Mononuclear cell (primary cell): ENCODE results near the gene NR2C2. TPM values are rescaled to one million over a fixed set of nuclear protein-coding genes. Genes with fewer than 3 reads are reported as not detected.
"Not testable (repeated sequence)": the region's sequence is repeated elsewhere in the genome, so short reads cannot be mapped to it uniquely, and the experiment has no call there.

ENCODE experiments used
- H3K27me3 ChIP-seq: 2 replicates; pipeline ENCODE4 v1.6.0; 2011; ENCODE audit warnings: low read length, control low read depth; ENCODE audit not compliant: insufficient read depth
- H3K4me1 ChIP-seq: 2 replicates; pipeline ENCODE4 v1.5.1; 2011; ENCODE audit warnings: mild to moderate bottlenecking, low read length, control low read depth; ENCODE audit not compliant: insufficient read depth
- H3K4me3 ChIP-seq: 2 replicates; pipeline ENCODE4 v1.5.1; 2011; ENCODE audit warnings: mild to moderate bottlenecking, low read length, moderate library complexity
- H3K9me3 ChIP-seq: 2 replicates; pipeline ENCODE4 v1.5.1; 2011; ENCODE audit warnings: low read depth, mild to moderate bottlenecking, control low read depth, low read length
- total RNA-seq: library from RNA; depleted of rRNA; stranded (reverse); fragments of >200 nt; gene quantifications from one replicate; pipeline ENCODE4 v1.2.3, GENCODE V29; 2012

The NR2C2 gene
- total RNA-seq, 1 donor = 24.9 TPM

DNA sequence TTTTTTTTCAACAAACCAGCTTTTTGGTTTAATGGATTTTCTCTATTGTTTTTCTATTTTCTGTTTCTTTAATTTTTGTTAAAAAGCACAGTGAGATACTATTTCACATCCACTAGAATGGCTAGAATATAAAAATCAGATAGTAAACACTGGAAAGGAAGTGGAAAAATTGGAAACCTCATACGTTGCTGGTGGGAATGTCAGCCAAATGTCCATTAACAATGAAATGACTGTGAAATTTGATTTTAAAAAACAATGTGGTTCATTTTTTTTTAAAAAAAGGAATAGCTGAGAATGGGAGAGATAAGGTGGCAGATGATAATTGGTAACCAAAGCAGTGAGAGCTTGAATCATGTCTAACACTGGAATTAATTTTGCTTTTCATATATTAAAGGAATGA, 19.9 kb downstream of the NR2C2 start:
- no peak overlapping the region for H3K4me3 ChIP-seq
- H3K27me3 ChIP-seq = no peaks in the 10 kb centered on the region
- no peaks in the 10 kb centered on the region for H3K4me1 ChIP-seq
- no peaks in the 10 kb centered on the region for H3K9me3 ChIP-seq

DNA sequence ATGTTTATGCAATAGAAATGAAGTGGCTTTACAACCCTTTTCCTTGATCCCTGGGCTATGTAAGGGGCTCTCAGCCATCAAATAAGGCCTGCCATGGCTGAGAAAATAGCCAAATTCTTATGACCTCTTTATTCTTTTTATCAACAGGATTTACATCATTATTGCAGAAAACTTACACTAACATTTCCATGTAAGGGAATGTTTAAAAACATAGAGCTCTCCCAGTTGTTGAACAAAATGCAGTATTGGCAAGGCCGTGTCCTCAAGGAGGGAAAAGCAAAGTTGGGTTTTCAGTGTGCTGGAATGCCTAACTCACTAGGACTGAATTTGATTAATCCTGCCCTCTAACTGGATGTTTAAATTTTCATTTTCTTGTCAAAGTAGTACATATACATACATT, 22.3 kb downstream of the NR2C2 start:
- Histone ChIP-seq H3K4me1 (no peaks in the 10 kb centered on the region), H3K27me3 (no peaks in the 10 kb centered on the region), H3K9me3 (no peaks in the 10 kb centered on the region), H3K4me3 (no peak overlapping the region)

DNA sequence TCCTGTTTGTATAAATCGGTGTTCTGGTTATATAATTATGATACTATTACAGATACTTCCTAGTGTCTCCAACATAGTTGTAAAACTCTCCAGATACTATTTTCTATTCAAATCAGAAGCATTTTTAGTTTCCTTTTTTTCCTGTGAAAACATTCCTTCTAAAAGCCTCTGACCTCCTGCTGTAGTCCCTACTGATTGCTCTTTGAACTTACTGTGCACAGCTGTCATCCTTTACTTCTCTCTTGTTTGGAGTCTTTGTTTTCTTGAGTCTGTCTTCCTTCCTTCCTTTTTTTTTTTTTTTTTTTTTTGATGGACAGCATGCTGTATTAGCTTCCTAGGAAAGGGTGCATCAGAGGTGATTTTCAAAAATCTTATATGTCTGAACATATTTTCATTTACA, 28.9 kb downstream of the NR2C2 start:
- H3K27me3 ChIP-seq = no peaks in the 10 kb centered on the region
- no peak overlapping the region for H3K4me3 ChIP-seq
- H3K9me3 ChIP-seq = no peaks in the 10 kb centered on the region
- peaks cover 9% of the 10 kb centered on the region for H3K4me1 ChIP-seq

DNA sequence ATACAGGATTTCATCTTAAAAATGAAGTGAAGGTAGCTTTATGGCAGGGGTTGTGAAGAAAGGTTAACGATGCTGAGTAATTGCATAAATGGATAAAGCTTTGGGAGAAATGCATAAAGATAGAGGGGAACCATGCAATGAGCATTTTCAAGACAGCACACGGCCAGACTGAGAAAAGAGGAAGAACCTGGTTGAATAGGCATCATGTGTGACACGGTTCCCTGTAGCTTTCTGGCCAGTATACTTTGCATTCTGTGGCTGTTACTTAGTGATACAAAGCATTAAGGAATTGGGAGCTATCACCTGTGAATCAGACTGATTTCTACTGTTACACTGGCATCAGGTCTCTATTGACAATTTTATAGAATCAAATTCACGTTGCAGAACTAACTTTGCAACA, 33.3 kb downstream of the NR2C2 start:
- Histone ChIP-seq H3K4me3 (no peak overlapping the region), H3K4me1 (peaks cover 9% of the 10 kb centered on the region), H3K27me3 (no peaks in the 10 kb centered on the region), H3K9me3 (no peaks in the 10 kb centered on the region)

DNA sequence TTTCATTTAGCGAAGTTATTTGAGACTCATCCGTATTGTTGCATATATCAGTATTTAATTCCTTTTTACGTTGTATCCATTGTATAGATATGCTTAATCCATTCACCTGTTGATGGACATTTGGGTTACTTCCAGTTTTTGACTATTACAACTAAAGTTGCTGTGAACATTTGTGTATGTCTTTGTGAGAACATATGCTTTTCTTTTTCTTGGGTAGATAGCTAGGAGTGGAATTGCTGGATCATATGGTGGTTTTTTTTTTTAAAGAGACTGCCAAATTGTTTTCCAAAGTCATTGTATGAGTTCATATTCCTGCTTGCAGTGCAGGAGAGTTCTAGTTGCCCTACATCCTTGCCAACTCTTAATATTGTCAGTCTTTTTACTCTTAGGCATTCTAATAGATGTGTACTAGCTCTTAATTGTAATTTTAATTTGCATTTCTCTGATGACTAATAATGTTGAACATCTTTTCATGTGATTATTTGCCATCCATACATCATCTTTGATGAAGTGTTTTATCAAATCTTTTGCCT, 37.3 kb downstream of the NR2C2 start:
- H3K4me1 ChIP-seq = peaks cover 17% of the 10 kb centered on the region
- H3K9me3 ChIP-seq = no peaks in the 10 kb centered on the region
- H3K27me3 ChIP-seq = no peaks in the 10 kb centered on the region

DNA sequence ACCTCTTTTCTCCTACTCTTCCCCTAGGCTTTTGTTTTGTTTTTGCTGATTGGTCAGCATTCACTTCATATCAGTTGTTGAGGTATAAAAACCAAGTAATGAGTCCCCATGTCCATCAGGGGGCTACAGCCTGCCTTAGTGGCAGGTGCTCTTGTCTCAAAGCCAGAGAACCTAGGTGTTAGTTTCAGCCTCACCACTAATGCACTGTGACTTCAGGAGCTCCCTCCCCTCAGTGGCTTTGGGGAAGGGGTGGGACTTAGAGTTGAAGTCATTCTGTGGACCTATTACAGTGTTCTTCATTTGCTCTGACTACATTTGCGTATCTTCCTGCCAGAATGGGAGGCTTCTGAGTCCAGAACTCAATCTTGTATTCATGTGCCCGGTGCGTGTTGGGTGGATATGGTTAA, 41.6 kb downstream of the NR2C2 start:
- Histone ChIP-seq H3K4me3 (no peak overlapping the region), H3K27me3 (no peaks in the 10 kb centered on the region), H3K9me3 (no peaks in the 10 kb centered on the region), H3K4me1 (peaks cover 21% of the 10 kb centered on the region)

More for the DNA sequence above, 37.3 kb downstream of the NR2C2 start:
- no peak overlapping the region for H3K4me3 ChIP-seq

DNA sequence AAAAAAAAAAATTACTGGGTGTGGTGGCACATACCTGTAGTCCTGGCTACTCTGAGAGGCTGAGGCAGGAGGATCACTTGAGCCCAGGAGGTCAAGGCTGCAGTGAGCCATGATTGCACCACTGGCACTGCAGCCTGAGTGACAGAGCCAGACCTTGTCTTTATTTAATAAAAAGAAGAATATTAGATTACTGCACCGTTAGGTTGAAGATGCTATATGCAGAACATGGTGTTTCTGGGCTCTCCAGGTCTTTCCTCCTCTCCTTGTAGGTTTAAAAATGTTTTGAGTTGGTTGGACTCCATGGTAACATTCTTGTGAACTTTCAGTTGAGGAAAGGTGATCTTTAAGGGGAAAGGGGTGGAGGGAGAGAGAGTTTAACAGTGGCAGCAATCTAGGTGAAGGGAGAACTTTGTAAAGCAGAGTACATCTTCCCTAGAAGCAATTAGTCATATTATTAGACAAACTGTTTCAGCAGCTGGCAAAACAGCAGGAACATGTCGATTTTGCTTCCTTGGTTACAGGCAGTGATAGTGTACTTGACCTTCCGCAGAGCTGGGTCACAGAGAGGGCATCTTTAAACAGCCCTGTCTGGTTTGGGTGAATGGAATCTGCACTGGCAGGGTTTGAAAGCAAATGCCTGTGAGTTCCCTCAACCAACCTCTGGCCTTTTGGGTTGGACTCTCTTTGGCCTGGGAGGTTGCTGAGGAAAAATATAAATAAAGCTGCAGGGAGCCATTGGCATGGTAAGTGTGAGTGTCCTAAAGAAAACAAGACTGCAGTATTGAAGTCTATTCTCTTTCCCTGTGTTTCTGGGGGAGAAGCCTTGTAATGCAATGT, 42.8 kb downstream of the NR2C2 start:
- Histone ChIP-seq H3K27me3 (no peaks in the 10 kb centered on the region), H3K4me1 (peaks cover 21% of the 10 kb centered on the region), H3K9me3 (no peaks in the 10 kb centered on the region), H3K4me3 (no peak overlapping the region)

- Histone ChIP-seq H3K4me1 (peaks cover 21% of the 10 kb centered on the region), H3K9me3 (no peaks in the 10 kb centered on the region), H3K4me3 (no peak overlapping the region), H3K27me3 (no peaks in the 10 kb centered on the region)
Observed at GRCh38 chr3:14990780-14991148, 43.4 kb downstream of the NR2C2 start.

DNA sequence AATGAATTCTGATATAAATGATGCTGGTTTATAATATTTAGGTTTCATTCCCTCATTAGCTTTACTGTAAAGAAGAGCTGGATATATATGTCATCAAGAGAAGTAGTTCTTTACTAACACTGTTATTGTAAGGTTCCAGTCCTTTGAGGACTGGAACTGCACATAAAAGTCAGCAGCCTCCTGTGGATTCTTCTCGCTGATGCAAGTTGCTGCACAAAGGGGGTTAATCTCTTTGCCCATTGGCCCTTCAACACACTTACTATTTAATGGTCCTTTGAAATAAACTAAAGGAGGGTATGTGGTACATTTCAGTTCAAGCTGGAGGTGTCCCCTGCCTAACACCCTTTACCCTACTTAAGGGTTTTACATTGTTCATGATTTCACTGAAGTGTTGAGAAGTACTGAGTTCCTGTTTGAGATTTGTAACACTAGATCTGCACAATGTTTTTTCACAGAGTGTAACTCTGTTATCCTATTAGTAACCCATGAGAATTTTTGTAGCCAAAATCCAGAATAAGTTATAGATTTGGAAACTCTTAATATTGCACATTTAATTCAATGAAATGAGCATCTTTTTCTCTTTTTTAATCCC, 43.9 kb downstream of the NR2C2 start:
- peaks cover 21% of the 10 kb centered on the region for H3K4me1 ChIP-seq

GRCh38 chr3:14991818-14992612, 44.6 kb downstream of the NR2C2 start:
- Histone ChIP-seq H3K4me1 (peaks cover 21% of the 10 kb centered on the region), H3K4me3 (no peak overlapping the region), H3K27me3 (no peaks in the 10 kb centered on the region), H3K9me3 (no peaks in the 10 kb centered on the region)

More for the DNA sequence above, 43.9 kb downstream of the NR2C2 start:
- Histone ChIP-seq H3K9me3 (no peaks in the 10 kb centered on the region), H3K27me3 (no peaks in the 10 kb centered on the region), H3K4me3 (no peak overlapping the region)

DNA sequence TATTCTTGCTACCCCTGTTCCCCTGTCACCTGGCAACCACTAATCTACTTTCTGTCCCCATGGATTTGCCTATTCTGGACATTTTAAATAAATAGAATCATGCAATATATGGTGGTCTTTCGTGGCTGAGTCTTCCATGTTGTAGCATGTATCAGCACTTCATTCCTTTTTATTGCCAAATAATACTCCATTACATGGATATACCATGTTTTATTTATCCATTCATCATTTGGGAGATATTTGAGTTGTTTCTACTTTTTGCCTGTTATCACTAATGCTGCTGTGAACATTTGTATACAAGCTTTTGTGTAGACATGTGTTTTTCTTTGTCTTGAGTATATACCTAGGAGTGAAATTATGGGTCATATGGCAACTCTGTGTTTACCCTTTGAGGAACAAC, 50.6 kb downstream of the NR2C2 start:
- H3K27me3 ChIP-seq = no peaks in the 10 kb centered on the region
- no peaks in the 10 kb centered on the region for H3K9me3 ChIP-seq
- no peak overlapping the region for H3K4me3 ChIP-seq
- no peaks in the 10 kb centered on the region for H3K4me1 ChIP-seq

DNA sequence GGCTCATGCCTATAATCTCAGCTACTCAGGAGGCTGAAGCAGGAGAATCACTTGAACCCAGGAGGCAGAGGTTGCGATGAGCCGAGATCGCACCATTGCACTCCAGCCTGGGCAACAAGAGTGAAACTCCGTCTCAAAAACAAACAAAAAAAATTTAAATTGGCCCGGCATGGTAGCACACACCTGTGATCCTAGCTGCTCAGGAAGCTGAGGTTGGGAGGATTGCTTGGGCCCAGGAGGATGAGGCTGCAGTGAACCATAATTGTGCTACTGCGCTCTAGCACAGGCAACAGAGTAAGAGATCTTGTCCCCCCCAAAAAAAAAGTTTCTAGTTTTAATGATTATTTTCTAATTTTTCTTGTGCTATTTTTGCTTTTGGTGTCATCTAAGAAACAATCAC, 51.8 kb downstream of the NR2C2 start:
- not testable (repeated sequence) for H3K9me3 ChIP-seq, H3K27me3 ChIP-seq, H3K4me1 ChIP-seq, H3K4me3 ChIP-seq

- Histone ChIP-seq H3K27me3 (no peaks in the 10 kb centered on the region), H3K9me3 (no peaks in the 10 kb centered on the region), H3K4me1 (no peaks in the 10 kb centered on the region), H3K4me3 (no peak overlapping the region)
Observed at GRCh38 chr3:15007681-15008141, 60.3 kb downstream of the NR2C2 start.

DNA sequence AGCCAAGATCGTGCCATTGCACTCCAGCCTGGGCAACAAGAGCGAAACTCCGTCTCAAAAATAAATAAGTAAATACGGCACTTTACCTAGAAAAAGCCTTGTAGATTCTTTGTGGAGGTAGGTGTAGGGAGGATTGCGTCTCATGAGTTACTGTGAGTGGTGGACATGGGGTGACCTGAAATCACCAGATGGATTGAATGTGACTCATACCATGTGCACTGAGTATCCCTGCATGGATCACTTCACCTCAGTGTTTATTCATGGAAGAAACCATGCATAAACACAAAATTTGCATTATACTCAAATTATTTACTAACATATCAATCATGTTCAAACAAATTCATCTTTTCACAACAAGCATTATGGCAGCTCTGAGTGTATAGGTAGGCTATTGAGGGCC, 61.8 kb downstream of the NR2C2 start:
- Histone ChIP-seq H3K4me1 (no peaks in the 10 kb centered on the region), H3K4me3 (no peak overlapping the region), H3K27me3 (no peaks in the 10 kb centered on the region), H3K9me3 (no peaks in the 10 kb centered on the region)

GRCh38 chr3:15010664-15011063, 63.3 kb downstream of the NR2C2 start:
- H3K27me3 ChIP-seq = no peaks in the 10 kb centered on the region
- no peaks in the 10 kb centered on the region for H3K9me3 ChIP-seq
- no peak overlapping the region for H3K4me3 ChIP-seq
- no peaks in the 10 kb centered on the region for H3K4me1 ChIP-seq
